Type B pancreatic cell (in vitro differentiated cells): ENCODE results near the gene TEX28. TPM values are rescaled to one million over a fixed set of nuclear protein-coding genes. Genes with fewer than 3 reads are reported as not detected.

Source experiments
- DNase-seq: peaks from one replicate; pipeline ENCODE4 v3.0.0; 2021; ENCODE audit warnings: mixed read lengths; ENCODE audit not compliant: unreplicated experiment; ENCODE audit errors: extremely low spot score
- H3K27ac Mint-ChIP-seq: 2 replicates; pipeline ENCODE4 v1.8.0; 2021; ENCODE audit warnings: mild to moderate bottlenecking, mixed read lengths
- H3K27me3 Mint-ChIP-seq: 2 replicates; pipeline ENCODE4 v1.8.0; 2021; ENCODE audit warnings: mixed read lengths
- H3K36me3 Mint-ChIP-seq: 2 replicates; pipeline ENCODE4 v1.8.0; 2021; ENCODE audit warnings: mixed read lengths
- H3K4me1 Mint-ChIP-seq: one replicate; pipeline ENCODE4 v1.8.0; 2021; ENCODE audit warnings: mixed read lengths; ENCODE audit not compliant: unreplicated experiment
- H3K4me3 Mint-ChIP-seq: 2 replicates; pipeline ENCODE4 v1.8.0; 2021; ENCODE audit warnings: mild to moderate bottlenecking, mixed read lengths
- H3K9me3 Mint-ChIP-seq: 2 replicates; pipeline ENCODE4 v1.8.0; 2021; ENCODE audit warnings: mixed read lengths
- total RNA-seq: library from RNA; stranded (reverse); gene quantifications from 2 replicates; pipeline ENCODE4 v1.2.1, GENCODE V29; 2021; ENCODE audit warnings: low replicate concordance
- TF ChIP-seq, protein P1 (sequence below): fragments of 200-600 bp; sonication (generic); conservative IDR thresholded peaks from 2 replicates; pipeline ENCODE4 v1.5.0; 2021; ENCODE audit warnings: antibody characterized with exemption, mild to moderate bottlenecking

The TEX28 gene
- total RNA-seq, 1 donor from 2014 or later = not detected

DNA sequence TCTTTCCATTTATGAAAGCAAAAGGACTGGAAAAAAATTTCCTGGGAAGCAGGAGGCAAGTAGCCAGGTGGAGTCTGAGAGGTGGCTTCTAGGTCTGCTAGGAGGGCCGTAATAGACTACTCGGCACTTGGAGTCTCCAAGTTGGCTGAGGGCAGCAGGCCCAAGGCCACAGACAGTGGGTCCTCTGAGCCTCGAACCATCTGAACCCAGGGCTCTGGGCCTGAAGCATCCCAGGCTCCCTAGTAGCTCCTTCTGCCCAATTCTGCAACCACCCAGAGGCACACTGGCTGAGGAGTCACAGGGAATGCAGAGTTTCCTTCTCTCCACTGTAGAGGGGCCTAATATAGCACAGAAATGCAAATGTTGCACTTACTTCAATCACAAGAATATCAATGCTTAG is 20.5 kb upstream of the TEX28 start:
- H3K27me3 Mint-ChIP-seq = peaks cover 5% of the 10 kb centered on the region
- peaks cover 6% of the 10 kb centered on the region for H3K9me3 Mint-ChIP-seq
- no peak overlapping the region for H3K27ac Mint-ChIP-seq
- peaks cover 14% of the 10 kb centered on the region for H3K4me1 Mint-ChIP-seq
- no peak overlapping the region for H3K4me3 Mint-ChIP-seq
- TF ChIP-seq, protein P1, sequence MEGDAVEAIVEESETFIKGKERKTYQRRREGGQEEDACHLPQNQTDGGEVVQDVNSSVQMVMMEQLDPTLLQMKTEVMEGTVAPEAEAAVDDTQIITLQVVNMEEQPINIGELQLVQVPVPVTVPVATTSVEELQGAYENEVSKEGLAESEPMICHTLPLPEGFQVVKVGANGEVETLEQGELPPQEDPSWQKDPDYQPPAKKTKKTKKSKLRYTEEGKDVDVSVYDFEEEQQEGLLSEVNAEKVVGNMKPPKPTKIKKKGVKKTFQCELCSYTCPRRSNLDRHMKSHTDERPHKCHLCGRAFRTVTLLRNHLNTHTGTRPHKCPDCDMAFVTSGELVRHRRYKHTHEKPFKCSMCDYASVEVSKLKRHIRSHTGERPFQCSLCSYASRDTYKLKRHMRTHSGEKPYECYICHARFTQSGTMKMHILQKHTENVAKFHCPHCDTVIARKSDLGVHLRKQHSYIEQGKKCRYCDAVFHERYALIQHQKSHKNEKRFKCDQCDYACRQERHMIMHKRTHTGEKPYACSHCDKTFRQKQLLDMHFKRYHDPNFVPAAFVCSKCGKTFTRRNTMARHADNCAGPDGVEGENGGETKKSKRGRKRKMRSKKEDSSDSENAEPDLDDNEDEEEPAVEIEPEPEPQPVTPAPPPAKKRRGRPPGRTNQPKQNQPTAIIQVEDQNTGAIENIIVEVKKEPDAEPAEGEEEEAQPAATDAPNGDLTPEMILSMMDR = no peak
- no peaks in the 10 kb centered on the region for H3K36me3 Mint-ChIP-seq
- no peak for DNase-seq

DNA sequence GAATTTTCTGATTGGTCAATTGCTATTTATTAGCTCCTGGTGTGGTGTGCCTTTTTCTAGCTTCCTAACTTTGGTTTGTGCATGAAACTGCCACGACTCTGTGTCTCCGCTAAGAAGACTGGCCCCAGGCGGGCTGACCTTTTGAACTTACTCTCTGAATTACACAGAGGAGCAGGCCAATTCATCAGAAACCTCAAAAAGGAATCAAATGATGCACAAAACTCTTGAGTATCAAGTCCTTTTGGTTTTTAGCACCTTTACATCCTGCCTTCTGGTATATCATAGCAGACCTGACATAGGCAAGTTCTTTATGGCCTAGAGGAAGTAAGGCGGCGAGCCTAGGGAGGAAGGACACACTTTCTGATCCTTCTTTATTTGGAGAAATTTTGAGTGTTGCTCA is 18.2 kb upstream of the TEX28 start:
- no peak overlapping the region for H3K27ac Mint-ChIP-seq
- H3K4me1 Mint-ChIP-seq = peaks cover 15% of the 10 kb centered on the region
- H3K36me3 Mint-ChIP-seq = no peaks in the 10 kb centered on the region
- TF ChIP-seq, protein P1 = no peak
- peaks cover 6% of the 10 kb centered on the region for H3K9me3 Mint-ChIP-seq
- no peaks in the 10 kb centered on the region for H3K27me3 Mint-ChIP-seq
- no peak for DNase-seq
- H3K4me3 Mint-ChIP-seq = no peak overlapping the region

DNA sequence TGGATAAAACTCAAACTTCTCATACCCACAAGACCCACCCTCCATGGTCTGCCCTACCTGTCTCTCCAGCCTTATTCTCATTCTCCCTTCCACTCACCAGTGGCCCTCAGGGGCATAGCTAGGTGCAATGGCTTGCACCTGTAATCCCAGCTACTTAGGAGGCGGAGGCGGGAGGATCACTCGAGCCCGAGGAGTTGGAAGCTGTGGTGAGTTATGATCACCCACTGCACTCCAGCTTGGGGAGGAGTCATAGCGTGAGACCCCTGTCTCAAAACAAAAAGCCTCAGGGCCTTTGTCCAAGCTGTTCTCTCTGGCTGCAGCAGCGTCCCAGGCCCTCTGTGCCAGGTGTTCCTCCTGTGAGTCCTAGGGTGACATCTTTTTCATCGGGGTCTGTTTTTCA is 17.2 kb upstream of the TEX28 start:
- Mint-ChIP-seq H3K36me3 (no peaks in the 10 kb centered on the region), H3K4me3 (no peak overlapping the region), H3K4me1 (peaks cover 15% of the 10 kb centered on the region), H3K9me3 (peaks cover 1% of the 10 kb centered on the region), H3K27me3 (no peaks in the 10 kb centered on the region), H3K27ac (no peak overlapping the region)
- DNase-seq = no peak
- TF ChIP-seq, protein P1 = no peak

DNA sequence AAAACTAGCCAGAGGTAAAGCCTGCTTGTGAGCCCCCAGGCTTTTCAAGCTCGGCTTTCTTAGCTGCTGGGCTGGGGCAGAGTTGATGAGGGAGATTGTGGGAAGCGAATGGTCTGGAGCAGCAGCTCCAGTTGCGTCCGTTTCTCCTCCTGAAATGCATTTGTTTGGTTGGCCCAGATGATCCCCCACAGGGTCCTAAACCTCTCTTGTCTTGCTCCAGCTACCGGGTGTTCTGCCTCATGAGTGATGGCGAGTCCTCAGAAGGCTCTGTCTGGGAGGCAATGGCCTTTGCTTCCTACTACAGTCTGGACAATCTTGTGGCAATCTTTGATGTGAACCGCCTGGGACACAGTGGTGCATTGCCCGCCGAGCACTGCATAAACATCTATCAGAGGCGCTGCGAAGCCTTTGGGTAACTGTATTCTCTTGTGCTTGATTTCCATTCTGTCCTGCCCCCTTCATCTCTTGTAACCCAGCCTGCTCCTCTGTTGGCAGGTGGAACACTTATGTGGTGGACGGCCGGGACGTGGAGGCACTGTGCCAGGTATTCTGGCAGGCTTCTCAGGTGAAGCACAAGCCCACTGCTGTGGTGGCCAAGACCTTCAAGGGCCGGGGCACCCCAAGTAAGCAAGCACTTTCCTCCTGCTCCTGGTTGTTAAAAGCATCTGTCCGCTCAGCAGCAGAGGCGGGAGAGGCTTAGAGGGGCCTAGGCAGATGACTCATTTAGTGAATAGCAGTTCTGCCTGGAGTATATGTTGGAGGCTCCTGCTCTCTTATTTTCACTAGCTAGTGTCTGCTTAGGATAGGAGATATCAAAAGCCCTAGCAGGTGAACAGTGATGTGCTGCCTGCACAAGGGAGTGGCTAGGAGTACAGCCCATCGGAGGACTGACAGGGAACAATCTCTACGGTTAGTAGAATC is 16.0 kb upstream of the TEX28 start:
- H3K4me3 Mint-ChIP-seq = no peak overlapping the region
- peaks cover 15% of the 10 kb centered on the region for H3K4me1 Mint-ChIP-seq
- H3K27me3 Mint-ChIP-seq = no peaks in the 10 kb centered on the region
- H3K36me3 Mint-ChIP-seq = no peaks in the 10 kb centered on the region
- no peaks in the 10 kb centered on the region for H3K9me3 Mint-ChIP-seq
- no peak overlapping the region for H3K27ac Mint-ChIP-seq
- TF ChIP-seq, protein P1 = no peak
- no peak for DNase-seq

DNA sequence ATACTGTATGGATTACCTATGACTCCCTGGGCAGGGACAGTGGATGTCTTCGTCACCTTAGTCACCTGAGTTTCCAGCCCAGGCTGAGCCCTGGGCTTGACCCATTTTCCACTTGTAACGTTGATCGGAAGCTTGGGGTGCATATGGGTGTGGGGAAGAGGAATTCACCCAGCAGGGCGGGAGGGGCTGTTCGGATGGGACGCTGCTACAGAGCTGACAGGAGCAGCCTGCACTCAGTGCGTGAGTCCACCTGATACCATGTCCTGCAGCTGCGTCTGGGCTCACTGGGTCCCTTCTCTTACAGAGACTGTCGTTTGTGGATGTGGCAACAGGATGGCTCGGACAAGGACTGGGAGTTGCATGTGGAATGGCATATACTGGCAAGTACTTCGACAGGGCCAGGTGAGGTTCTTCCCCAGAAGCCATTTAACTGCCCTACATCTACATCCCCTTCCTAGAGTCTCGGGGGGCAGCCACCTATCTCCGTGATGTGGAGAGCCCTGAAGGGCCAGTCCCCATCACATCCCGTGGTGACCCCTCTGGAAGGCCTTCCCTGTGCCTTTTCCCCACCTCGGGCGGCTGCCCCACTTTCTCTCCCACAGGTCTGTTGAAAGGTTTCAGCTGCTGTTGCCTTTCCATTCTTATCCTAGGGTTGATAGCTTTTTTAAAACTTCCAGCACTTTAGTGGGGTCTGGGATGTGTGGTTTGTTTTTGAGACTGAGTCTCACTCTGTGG is 14.3 kb upstream of the TEX28 start:
- Mint-ChIP-seq H3K4me1 (peaks cover 15% of the 10 kb centered on the region), H3K27me3 (no peaks in the 10 kb centered on the region), H3K4me3 (no peak overlapping the region), H3K9me3 (no peaks in the 10 kb centered on the region), H3K27ac (no peak overlapping the region), H3K36me3 (no peaks in the 10 kb centered on the region)
- DNase-seq = no peak
- TF ChIP-seq, protein P1 = no peak
